T-helper 9 cell (primary cell): ENCODE data around the gene BRAF.
"Not testable (repeated sequence)": the region's sequence is repeated elsewhere in the genome, so short reads cannot be mapped to it uniquely, and the experiment has no call there.

Source experiments
- DNase-seq: peaks from one replicate; pipeline ENCODE4 v3.0.0-alpha.2; 2020

BRAF gene

DNA sequence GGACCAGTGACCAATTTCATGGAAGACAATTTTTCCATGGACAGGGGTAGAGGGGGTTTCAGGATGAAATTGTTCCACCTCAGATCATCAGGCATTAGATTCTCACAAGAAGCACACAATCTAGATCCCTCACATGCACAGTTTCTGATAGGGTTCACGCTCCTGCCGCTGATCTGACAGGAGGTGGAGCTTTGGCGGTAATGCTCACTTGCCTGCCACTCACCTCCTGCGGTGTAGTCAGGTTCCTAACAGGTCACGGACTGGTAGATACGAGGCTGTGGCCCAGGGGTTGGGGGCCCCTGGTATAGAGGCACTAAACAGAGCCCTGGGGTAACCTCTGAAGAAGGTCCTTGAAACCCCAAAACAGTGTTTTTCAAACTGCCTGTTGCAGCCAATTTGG is 6.5 kb downstream of the BRAF start:
- no peak for DNase-seq

DNA sequence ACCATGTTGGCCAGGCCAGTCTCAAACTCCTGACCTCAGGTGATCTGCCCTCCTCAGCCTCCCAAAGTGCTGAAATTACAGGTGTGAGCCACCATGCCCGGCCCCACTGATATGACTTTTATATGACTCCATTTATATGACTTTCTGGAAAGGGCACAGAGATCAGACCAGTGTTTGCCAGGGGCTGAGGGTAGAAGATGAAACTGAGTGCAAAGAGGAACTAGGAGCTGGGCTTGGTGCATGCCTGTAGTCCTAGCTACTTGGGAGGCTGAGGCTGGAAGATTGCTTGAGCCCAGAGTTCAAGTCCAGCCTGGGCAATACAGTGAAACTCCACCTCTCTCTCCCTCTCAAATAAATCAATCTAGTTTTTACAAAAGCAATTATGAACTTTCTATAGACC is 7.5 kb downstream of the BRAF start:
- DNase-seq = no peak

- DNase-seq = no peak
Observed at GRCh38 chr7:140915935-140916555, 8.7 kb downstream of the BRAF start.

- no peak for DNase-seq
Observed at GRCh38 chr7:140914083-140914482, 10.6 kb downstream of the BRAF start.

DNA sequence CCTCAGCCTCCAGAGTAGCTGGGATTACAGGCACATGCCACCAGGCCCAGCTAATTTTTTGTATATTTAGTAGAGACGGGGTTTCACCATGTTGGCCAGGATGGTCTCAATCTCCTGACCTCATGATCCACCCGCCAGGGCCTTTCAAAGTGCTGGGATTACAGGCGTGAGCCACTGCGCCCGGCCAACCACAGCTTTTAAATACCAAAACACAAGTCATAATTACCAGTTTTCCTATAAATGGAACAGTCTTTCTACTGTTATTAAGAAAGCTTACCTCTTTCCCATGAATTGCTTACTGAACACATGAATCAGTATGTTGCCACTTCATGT is 11.2 kb downstream of the BRAF start:
- not testable (repeated sequence) for DNase-seq

DNA sequence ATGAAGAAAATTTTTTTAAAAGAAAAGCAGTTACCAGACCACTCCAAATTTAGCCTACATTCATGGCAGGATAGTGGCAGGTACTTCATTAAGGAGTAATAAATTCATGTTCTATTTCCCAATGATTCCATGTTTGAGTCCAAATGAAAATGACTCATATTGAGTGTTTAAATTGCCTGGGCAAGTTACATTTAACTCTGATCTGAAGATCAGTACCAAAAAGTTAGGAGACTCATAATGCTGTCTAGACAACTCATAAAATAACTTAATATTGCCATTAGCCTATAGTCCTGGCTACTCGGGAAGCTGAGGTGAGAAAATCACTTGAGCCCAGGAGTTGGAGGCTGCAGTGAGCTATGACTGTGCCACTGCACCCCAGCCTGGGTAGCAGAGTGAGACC is 13.0 kb downstream of the BRAF start:
- DNase-seq = no peak

GRCh38 chr7:140909476-140910161 is 15.1 kb downstream of the BRAF start:
- DNase-seq = no peak

DNA sequence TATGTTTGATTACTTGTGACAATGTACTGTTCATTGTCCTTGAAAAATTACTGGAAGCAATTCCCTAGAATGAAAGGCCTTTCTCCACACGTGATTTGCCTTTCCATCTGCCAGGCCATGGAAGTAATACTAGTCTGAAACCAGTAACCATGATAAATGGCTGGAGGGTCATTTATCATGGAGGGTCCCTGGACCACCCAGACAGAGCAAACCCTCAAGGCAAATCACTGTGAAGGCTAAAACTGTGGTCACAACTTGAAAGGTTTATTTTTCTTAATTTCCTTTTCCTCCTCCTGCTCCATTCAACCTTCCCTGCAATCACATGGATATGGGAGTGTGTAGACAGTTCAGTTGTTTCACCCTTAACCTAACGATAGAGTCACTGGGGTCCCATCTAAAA is 16.4 kb downstream of the BRAF start:
- no peak for DNase-seq

DNA sequence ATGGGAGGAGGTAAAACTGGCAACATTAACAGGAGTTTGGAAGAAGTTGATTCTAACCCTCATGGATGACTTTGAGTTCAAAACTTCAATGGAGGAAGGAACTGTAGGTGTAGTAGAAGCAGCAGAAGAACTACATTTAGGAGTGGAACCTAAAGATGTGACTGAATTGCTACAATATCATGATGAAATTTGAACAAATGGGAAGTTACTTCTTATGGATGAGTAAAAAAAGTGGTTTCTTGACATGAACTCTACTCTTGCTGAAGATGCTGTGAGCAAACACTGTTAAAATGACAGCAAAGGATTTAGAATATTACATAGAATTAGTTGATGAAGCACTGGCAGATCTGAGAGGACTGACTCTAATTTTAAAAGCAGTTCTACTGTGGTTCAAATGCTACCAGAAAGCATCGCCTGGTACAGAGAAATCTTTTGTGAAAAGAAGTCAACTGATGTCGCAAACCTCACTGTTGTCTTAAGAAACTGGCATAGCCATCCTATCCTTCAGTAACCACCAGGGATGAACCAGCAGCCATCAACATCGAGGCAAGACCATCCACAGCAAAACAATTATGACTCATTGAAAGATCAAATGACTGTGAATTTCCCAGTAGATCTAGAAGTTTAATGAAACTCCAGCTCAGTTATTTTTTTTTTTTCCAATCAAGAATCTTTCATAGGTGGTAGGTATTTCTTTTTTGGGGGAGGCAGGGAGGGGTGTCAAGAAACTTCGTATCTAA is 20.8 kb downstream of the BRAF start:
- DNase-seq = no peak

- no peak for DNase-seq
Observed at GRCh38 chr7:140902303-140902953, 22.3 kb downstream of the BRAF start.

DNA sequence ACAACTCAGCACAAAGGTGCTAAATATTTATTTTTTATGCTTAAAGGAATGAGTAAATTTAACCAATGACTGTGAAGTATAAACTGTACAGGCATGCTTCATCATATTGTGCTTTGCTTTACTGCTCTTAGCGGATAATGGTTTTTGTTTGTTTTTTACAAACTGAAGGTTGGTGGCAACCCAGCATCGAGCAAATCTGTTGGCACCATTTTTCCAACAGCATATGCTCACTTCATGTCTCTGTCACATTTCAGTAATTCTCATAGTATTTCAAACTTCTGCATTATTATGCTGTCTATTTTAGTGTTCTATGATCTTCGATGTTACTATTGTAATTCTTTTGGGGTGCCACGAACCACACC is 22.8 kb downstream of the BRAF start:
- no peak for DNase-seq

DNA sequence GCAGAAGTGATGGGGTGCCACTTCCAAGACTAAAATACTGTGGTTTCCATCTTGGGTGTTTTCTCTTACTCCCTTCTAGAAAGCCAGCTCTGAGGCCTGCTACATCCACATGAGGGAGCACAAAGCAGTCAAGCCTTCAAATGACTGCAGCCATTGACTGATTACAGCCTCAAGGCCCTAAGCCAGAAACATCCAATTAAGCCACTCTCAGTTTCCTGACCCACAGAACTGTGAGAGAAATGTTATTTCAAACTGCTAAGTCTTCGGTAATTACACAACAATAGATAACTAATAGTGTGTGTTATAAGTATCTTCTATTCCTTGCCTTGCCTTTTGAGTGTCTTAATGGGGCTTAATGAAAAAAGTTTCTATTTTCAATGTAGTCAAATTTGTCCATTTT is 24.8 kb downstream of the BRAF start:
- no peak for DNase-seq

DNA sequence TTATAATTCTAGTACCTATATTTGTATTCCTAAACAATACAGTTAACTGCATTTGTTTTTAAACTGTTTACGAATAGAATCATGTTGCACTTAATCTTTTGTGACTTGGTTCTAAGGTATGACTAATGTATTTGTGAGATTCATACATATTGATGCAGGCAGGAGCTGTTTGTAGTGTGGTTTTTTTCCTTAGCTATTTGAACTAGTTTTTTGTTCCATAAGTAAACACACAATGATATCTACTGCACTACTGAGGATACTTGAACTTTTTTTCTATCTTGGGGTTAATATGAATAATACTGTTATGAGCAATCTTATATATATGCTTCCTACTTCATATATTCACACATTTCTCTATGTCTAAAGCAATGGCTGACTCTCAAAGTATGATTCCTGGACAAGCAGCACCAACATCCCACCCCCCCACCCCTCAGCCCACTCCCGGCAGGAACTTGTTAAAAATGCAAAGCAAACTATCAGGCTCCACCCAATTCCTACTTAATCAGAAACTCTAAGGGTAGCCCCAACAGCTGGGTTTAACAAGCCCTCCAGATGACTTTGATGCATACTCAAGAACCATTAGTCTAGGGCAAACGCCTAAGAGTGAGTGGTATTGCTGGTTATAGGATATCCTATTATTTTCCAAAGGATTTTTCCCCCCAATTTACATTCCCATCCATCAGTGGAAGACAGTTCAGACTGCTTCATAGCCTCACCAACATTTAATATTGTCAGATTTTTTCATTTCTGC is 25.8 kb downstream of the BRAF start:
- DNase-seq = no peak

DNA sequence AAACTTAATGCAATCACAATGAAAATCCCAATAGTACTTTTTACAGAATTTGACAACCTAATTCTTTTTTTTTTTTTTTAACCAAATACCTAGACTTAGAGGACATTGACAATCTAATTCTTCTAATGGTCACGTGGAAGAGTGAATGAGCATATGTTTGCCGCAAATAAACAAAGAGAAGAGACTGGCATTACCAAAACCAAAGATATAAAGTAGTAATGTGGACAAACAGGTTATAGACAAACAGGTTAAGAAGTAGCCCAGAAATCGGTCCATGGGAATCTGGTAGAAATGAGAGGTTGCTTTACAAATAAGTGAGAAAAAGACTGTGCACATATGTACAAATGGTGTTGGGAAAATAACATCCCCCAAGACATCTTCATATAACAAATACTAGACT is 27.7 kb downstream of the BRAF start:
- no peak for DNase-seq

- DNase-seq = no peak
Observed at GRCh38 chr7:140889645-140890044, 35.1 kb downstream of the BRAF start.

GRCh38 chr7:140889150-140889549 is 35.6 kb downstream of the BRAF start:
- DNase-seq = no peak

DNA sequence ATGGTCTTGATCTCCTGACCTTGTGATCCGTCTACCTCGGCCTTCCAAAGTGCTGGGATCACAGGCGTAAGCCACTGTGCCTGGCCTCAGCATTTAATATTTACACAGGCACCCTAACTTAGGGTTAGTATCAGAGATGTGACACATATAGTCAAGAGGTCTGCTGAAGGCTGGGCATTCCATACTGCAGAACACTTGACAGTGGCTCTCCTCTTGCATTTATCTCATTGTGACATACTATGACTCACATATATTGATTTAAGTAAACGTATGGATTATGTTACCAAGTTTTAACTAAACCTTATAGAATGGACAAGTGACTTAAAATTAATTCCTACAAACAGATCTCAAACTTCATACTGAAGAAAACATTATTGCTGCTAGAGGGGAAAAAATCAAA is 36.6 kb downstream of the BRAF start:
- no peak for DNase-seq

- DNase-seq = no peak
Observed at GRCh38 chr7:140885735-140886334, 38.9 kb downstream of the BRAF start.

- no peak for DNase-seq
Observed at GRCh38 chr7:140883378-140883777, 41.4 kb downstream of the BRAF start.

DNA sequence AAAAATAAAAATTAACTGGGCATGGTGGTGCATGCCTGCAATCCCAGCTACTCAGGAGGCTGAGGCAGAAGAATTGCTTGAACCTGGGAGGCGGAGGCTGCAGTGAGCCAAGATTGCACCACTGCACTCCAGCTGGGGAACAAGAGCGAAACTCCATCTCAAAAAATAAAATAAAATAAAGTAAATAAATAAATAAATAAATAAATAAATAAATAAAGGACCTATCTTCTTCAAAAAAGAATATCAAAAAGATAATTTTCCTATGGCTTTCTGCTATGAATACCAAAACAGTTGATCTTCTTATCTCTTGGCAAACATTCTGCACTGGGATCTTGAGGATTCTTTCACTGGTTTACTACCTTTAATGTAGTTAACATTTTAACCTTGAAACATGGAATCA is 41.9 kb downstream of the BRAF start:
- not testable (repeated sequence) for DNase-seq

DNA sequence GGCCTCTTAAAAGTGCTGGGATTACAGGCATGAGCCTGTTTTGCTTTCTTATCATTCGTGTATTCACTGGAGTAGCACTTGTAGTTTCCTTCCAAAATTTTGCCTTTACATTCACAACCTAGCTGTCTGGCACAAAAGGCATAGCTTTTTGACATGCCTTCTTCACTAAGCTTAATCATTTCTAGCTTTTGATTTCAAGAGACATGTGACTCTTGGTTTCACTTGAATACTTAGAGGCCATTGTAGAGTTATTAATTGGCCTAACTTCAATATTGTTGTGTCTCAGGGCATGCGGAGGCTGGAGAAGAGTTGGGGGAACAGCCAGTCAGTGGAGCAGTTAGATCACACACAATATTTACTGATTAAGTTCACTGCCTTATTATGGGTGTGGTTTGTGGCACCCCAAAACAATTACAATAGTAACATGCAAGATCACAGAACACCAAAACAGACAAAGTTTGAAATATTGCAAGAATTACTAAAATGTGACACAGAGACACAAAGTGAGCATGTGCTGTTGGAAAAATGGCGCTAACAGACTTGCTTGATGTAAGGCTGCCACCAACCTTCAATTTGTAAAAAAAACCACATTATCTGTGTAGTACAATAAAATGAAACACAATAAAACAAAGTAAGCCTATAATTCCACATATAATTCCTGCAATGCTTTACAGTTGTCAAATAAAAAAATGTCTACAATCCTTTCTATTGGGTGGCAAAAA is 43.1 kb downstream of the BRAF start:
- no peak for DNase-seq

- no peak for DNase-seq
Observed at GRCh38 chr7:140877249-140877524, 47.5 kb downstream of the BRAF start.
